Measurements from ENCODE around the gene COL4A1.

The COL4A1 gene

DNA sequence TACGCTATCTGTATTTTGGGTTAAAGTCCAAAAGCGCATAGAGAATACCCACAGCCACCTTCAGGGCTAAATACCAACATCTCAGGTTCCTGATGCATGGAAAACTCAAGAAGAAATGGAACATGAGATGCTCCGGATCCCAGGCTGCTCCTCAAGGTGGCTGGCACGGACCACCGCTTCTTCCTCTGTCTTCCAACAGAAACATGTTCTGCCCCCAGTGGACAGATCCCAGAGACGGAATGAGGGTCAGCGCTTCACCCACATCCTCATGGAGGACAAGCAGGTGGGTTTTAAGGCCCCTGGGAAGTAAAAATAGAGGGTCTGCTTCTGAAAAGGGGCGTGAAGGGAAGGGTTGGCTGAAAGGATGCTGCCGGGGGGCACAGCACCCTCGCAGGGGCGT lies 17.3 kb downstream of the COL4A1 start:
- H3K4me2 ChIP-seq (ENCODE audit: low read depth, low read length, poor library complexity, severe bottlenecking) = no peak overlapping the region
- no peaks in the 10 kb centered on the region for H3K27me3 ChIP-seq (ENCODE audit: insufficient read depth, low read length, poor library complexity, severe bottlenecking)
- H2AFZ ChIP-seq (ENCODE audit: low read length) = no peak overlapping the region
- H3K9me3 ChIP-seq (ENCODE audit: insufficient read depth, low read depth, low read length) = no peaks in the 10 kb centered on the region; the same call in 1 of the 2 replicates
- H3K9ac ChIP-seq (ENCODE audit: low read depth, low read length, poor library complexity, severe bottlenecking) = no peak overlapping the region
- no peaks in the 10 kb centered on the region for H4K20me1 ChIP-seq (ENCODE audit: insufficient read depth, low read length, poor library complexity, severe bottlenecking)
- H3K36me3 ChIP-seq (ENCODE audit: insufficient read depth, low read length) = no peaks in the 10 kb centered on the region
- H3K4me3 ChIP-seq (ENCODE audit: low read length, poor library complexity, severe bottlenecking) = no peak overlapping the region
- no peaks in the 10 kb centered on the region for H3K79me2 ChIP-seq (ENCODE audit: insufficient read depth, low read length)
- no peaks in the 10 kb centered on the region for H3K4me1 ChIP-seq (ENCODE audit: insufficient read depth, low read length, poor library complexity, severe bottlenecking)
- no peaks in the 10 kb centered on the region for H3F3A ChIP-seq (ENCODE audit: low read depth)
- no peaks in the 10 kb centered on the region for H3K9me2 ChIP-seq (replicated peaks; ENCODE audit: low read depth, low read length)
- no peak for TF ChIP-seq EZH2phosphoT487 (IDR thresholded peaks at IDR 0.05; ENCODE audit: borderline replicate concordance)
- TF ChIP-seq, protein P1, sequence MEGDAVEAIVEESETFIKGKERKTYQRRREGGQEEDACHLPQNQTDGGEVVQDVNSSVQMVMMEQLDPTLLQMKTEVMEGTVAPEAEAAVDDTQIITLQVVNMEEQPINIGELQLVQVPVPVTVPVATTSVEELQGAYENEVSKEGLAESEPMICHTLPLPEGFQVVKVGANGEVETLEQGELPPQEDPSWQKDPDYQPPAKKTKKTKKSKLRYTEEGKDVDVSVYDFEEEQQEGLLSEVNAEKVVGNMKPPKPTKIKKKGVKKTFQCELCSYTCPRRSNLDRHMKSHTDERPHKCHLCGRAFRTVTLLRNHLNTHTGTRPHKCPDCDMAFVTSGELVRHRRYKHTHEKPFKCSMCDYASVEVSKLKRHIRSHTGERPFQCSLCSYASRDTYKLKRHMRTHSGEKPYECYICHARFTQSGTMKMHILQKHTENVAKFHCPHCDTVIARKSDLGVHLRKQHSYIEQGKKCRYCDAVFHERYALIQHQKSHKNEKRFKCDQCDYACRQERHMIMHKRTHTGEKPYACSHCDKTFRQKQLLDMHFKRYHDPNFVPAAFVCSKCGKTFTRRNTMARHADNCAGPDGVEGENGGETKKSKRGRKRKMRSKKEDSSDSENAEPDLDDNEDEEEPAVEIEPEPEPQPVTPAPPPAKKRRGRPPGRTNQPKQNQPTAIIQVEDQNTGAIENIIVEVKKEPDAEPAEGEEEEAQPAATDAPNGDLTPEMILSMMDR (conservative IDR thresholded peaks at IDR 0.05; ENCODE audit: low read length) = no peak

DNA sequence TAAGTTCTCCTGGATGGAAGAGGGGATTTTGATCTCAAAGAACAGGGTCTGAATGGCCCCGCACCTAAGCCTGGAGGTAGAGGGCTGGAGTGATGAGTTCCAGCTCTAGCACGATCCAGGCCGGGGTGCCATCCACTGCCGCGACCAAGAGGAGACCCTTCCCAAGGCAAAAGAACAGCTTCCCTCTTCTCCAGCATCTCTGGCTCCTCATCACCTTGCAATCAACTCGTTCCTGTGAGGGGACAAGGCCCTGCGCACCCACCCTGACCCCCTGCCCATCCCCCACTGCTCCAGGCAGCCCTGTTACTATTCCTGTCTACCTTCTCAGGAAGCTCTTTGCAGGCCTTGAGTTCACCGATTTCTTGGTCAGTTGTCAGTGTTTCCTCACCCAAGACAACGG lies 17.8 kb downstream of the COL4A1 start:
- H3K9me3 ChIP-seq (ENCODE audit: insufficient read depth, low read depth, low read length) = no peaks in the 10 kb centered on the region; the same call in 1 of the 2 replicates
- no peak overlapping the region for H2AFZ ChIP-seq (ENCODE audit: low read length)
- H3K4me1 ChIP-seq (ENCODE audit: insufficient read depth, low read length, poor library complexity, severe bottlenecking) = no peaks in the 10 kb centered on the region
- H3F3A ChIP-seq (ENCODE audit: low read depth) = no peaks in the 10 kb centered on the region
- no peak for TF ChIP-seq EZH2phosphoT487 (IDR thresholded peaks at IDR 0.05; ENCODE audit: borderline replicate concordance)
- TF ChIP-seq, protein P1 (conservative IDR thresholded peaks at IDR 0.05; ENCODE audit: low read length) = no peak
- no peak overlapping the region for H3K4me2 ChIP-seq (ENCODE audit: low read depth, low read length, poor library complexity, severe bottlenecking)
- no peaks in the 10 kb centered on the region for H3K27me3 ChIP-seq (ENCODE audit: insufficient read depth, low read length, poor library complexity, severe bottlenecking)
- no peaks in the 10 kb centered on the region for H3K36me3 ChIP-seq (ENCODE audit: insufficient read depth, low read length)
- no peaks in the 10 kb centered on the region for H3K79me2 ChIP-seq (ENCODE audit: insufficient read depth, low read length)
- no peaks in the 10 kb centered on the region for H3K9me2 ChIP-seq (replicated peaks; ENCODE audit: low read depth, low read length)
- no peak overlapping the region for H3K4me3 ChIP-seq (ENCODE audit: low read length, poor library complexity, severe bottlenecking)
- H3K9ac ChIP-seq (ENCODE audit: low read depth, low read length, poor library complexity, severe bottlenecking) = no peak overlapping the region
- H4K20me1 ChIP-seq (ENCODE audit: insufficient read depth, low read length, poor library complexity, severe bottlenecking) = no peaks in the 10 kb centered on the region

DNA sequence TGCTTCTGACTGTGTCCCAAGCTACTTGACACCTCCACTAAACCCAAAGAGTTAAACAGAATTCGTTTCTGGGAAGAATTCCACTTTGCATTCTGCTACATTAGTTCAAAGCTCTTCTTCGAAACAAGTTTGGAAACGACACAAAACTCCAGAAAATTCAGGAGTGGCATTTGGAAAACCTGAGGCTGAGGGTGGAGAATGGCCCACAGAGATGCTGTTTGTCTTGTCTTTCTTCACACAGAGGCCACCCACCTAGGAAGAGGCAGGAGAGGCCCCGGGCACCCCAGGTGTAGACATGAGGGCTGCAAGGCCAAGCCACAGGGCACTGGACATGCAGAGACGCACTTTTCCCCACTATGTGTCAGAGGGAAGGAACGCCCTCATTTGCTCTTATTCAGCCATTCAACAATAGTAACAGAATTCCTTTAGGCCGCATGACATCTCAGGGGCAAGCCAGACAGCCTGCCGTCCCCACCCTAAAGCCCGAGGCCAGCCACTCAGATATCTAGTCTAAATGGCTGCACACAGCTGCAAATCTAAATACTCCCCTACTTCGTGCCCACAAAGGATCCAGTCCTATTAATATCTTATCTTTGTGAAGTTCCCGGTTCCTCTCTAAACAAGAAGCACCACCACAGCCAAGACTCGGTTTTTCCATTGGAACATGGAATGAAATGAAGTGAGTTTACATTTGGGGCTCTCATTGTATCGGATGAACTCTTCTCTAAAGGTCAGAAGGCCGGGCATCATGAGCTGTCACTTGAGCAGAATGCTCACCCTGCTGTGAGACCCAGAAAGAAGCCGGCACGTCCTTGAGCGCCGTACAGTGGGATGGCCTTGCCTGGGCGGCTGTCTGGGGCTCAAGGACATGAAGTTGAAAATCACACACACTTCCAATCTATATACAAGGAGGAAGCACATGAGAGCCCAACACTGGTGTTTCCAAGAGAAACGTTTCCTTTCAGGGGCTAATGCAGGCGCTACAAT lies 19.8 kb downstream of the COL4A1 start:
- H3K79me2 ChIP-seq (ENCODE audit: insufficient read depth, low read length) = no peaks in the 10 kb centered on the region
- TF ChIP-seq, protein P1 (conservative IDR thresholded peaks at IDR 0.05; ENCODE audit: low read length) = no peak
- no peak for TF ChIP-seq EZH2phosphoT487 (IDR thresholded peaks at IDR 0.05; ENCODE audit: borderline replicate concordance)
- no peak overlapping the region for H3K9ac ChIP-seq (ENCODE audit: low read depth, low read length, poor library complexity, severe bottlenecking)
- no peaks in the 10 kb centered on the region for H3K4me1 ChIP-seq (ENCODE audit: insufficient read depth, low read length, poor library complexity, severe bottlenecking)
- H3K36me3 ChIP-seq (ENCODE audit: insufficient read depth, low read length) = no peaks in the 10 kb centered on the region
- no peaks in the 10 kb centered on the region for H3K9me2 ChIP-seq (replicated peaks; ENCODE audit: low read depth, low read length)
- H3K27me3 ChIP-seq (ENCODE audit: insufficient read depth, low read length, poor library complexity, severe bottlenecking) = no peaks in the 10 kb centered on the region
- no peak overlapping the region for H3K4me3 ChIP-seq (ENCODE audit: low read length, poor library complexity, severe bottlenecking)
- no peaks in the 10 kb centered on the region; the same call in 1 of the 2 replicates for H3K9me3 ChIP-seq (ENCODE audit: insufficient read depth, low read depth, low read length)
- H3F3A ChIP-seq (ENCODE audit: low read depth) = no peaks in the 10 kb centered on the region
- no peak overlapping the region for H2AFZ ChIP-seq (ENCODE audit: low read length)
- no peaks in the 10 kb centered on the region for H4K20me1 ChIP-seq (ENCODE audit: insufficient read depth, low read length, poor library complexity, severe bottlenecking)
- no peak overlapping the region for H3K4me2 ChIP-seq (ENCODE audit: low read depth, low read length, poor library complexity, severe bottlenecking)

All from Loucy (cell line).